ENCODE results near the gene SPAG9.
A peak's percentile ranks its signal among the peaks of the same experiment; 100 is the strongest.
"Not testable (repeated sequence)": the region's sequence is repeated elsewhere in the genome, so short reads cannot be mapped to it uniquely, and the experiment has no call there.

Gene SPAG9

GRCh38 chr17:51128076-51128475, 7.4 kb upstream of the SPAG9 start:
- DNase-seq, result no peak

DNA sequence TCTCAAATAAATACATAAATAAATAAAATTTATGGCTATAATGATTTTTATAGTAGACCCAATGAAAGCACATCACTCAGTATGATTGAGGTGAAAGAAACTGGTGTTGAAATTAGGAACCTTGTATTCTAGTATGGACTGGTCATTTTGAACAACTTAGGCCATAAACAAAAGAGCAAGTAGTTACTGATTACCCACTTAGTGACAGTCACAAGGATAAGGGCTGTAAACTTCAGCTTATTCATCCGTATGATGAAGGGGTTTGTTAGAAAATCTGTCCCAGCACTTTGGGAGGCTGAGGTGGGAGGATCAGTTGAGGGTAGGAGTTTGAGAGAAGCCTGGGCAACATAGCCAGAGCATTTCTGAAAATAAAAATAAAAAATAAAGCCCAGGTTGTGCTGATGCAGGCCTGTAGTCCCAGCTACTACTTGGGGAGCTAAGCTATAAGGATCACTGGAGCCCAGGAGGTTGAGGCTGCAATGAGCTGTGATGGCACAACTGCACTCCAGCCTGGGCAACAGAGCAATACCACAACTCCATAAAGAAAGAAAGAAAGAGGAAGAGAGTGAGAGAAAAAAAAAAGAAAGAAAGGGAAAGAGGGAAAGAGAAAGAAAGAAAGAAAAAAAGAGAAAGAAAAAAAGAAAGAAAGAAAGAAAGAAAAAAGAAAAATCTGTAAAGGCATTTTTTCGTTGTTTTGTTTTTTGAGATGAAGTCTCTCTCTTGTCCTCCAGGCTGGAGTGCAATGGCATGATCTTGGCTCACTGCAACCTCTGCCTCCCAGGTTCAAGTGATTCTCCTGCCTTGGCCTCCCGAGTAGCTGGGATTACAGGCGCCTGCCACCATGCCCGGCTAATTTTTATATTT, 4.2 kb upstream of the SPAG9 start:
- DNase-seq, result no peak

- not testable (repeated sequence) for DNase-seq
These were observed 1.9 kb upstream of the SPAG9 start for GRCh38 chr17:51122473-51123115.

DNA sequence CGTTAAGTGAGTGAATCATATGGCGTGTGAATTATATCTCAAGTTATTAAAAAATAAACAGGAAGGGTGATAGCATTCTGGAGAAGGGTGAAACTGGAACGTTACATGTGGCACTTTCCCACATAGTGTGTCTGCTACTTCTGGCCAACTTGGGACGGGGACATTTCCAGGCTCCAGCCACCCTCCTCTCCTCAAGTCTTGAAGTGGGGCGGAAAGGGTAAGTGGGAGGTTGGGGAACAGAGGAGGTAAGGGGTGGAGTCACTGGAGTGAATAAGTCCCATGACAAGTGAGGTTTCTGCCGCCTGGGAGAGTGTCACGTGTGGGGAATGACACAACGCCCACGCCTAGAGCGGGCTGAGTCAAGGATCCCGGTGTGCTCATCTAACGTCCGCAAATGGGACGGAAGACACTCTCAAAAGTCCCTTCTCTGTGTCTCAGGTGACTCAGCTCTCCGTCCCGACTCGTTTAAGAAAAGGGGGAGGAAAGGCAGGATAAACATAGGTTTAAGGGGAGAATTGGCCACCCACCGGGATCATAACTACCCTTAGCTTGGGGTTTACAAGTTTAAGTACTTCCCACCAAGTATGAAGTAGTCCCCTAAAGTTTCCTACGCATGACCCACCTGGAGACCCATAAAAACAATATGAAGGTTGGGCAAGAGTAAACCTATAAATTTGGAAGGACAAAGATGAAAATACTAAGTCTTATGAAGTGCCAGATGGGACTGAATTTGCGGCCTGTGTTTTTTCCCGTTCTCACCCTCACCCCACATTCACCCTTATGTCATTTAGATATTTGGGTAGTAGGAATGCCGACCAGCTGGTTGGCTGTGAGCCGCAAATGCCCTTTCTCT, 1.2 kb upstream of the SPAG9 start:
- DNase-seq, result peak; percentile 78

DNA sequence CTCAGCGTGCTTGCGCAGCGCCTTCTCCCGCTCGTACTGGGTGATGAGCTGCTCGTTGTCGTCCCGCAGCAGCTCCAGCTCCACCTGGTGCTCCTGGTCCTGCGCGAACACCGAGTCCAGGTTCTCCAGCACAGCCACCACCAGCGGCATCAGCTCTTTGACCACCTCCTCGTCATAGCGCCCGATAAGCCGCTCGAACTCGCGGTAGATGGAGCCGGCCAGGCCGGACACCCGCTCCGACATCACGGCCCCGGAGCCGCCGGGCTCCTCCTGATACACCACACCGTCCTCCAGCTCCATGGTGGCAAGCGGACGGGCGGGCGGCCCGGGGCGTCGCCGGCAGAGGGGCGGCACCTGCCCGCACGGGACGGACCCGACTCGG, 320 bp downstream of the SPAG9 start:
- peak; percentile 66 for DNase-seq

GRCh38 chr17:51119415-51120356, 982 bp downstream of the SPAG9 start:
- peak; percentile 44 for DNase-seq

- DNase-seq, result peak; percentile 95
These were observed 2.1 kb downstream of the SPAG9 start for GRCh38 chr17:51118330-51119195.

DNA sequence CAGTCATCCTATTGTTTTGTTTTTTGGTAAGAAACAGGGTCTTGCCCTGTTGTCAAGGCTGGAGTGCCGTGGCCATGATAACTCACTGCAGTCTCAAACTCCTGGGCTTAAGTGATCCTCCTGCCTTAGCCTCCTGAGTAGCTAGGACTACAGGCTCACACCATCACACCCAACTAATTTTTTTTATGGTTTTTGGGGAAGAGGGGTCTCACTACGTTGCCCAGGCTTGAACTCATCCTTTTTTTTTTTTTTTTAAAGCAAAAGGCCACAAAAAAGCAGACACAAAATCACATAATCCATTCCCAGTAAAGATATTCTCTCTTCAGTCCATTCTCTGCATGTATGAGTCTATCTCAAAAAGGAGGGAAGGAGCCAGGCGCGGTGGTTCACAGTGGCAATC, 5.5 kb downstream of the SPAG9 start:
- no peak for DNase-seq

DNA sequence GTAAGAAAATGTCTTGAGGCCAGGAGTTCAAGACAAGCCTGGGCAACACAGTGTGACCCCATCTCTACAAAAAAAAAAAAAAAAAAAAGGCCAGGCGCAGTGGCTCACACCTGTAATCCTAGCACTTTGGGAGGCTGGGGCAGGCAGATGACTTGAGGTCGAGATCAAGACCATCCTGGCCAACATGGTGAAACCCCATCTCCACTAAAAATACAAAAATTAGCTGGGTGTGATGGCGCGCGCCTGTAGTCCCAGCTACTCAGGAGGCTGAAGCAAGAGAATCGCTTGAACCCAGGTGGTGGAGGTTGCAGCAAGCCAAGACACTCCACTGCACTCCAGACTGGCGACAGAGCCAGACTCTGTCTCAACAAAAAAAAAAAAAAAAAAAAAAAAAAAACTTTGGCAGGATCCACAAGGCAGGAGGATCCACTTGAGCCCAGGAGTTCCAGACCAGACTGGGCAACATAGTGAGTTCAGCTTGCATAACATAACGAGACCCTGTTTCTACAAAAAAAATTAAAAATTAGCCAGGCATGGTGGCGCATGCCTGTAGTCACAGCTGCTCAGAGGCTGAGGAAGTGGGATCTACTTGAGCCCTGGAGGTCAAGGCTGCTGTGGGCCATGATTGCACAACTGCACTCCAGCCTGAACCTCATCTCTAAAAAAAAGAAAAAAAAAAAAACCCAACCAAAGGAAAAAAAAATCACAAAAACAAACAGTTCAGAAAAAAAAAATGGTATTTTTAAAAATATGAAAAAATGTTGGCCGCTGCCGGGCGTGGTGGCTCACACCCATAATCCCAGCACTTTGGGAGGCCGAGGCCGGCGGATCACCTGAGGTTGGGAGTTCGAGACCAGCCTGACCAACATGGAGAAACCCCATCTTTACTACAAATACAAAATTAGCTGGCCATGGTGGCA, 8.1 kb downstream of the SPAG9 start:
- not testable (repeated sequence) for DNase-seq

GRCh38 chr17:51107778-51108177, 12.9 kb downstream of the SPAG9 start:
- DNase-seq, result no peak

DNA sequence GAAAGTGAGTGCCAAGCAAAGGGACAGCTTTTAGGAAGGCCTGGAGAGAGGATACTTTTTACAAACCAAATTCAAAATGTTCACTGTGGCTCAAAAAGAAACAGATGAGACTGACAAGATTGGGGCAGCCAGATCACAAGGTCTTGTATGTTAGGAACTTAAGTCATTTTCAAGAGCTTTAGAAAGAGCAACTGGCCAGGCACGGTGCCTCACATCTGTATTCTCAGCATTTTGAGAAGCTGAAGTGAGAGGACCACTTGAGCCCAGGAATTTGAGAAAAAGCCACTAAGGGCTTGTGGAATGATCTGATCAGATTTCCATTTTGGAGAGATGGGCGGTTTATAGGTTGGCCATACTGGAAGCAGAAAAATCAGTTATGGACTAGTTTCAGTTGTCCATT, 17.2 kb downstream of the SPAG9 start:
- no peak for DNase-seq

DNA sequence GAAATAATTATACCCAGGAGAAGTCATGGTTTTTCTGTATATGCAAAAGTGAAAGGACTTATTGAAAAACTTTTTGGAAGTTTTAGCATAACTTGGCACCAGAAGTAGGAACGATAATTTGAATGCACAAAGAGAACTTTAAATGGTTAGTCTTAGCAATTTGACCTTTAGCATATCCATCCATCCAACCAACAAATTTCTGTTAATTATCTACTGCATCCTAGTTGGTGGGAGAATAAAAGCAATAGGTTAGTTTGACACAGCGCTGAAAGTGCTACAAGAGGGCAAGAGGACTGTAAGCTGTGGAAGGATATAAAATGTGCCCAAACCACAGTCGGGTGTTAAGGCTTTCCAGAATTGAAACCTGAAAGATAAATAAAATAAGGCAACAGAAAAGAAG, 17.6 kb downstream of the SPAG9 start:
- DNase-seq, result no peak

DNA sequence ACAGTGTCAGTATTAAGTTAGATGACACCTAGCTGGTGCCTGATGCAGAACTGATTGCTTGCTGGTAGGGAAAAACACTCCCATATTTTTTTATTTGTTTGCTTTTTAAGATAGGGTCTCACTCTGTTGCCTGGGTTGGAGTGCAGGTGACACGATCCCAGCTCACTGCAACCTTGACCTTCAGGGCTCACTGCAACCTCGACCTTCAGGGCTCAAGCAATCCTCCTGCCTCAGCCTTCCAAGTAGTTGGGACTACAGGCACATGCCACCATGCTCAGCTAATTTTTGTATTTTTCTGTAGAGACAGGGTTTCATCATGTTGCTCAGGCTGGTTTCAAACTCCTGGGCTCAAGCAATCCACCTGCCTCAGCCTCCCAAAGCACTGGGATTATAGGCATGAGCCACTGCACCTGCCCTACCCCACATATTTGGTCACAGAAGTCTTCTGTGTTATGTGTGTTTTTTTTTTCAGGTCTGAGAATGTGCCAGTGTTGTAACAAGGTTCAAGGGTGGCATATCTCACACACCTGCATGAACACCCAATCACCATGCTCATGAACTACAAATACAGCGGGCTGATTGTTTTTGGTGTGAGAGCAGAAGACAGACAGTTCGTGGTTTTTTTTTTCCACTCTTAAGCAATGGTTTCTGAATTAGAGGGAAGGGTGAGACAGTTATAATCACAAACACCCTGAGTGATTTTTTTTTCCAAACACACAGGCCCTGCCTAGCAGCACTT, 22.8 kb downstream of the SPAG9 start:
- no peak for DNase-seq

DNA sequence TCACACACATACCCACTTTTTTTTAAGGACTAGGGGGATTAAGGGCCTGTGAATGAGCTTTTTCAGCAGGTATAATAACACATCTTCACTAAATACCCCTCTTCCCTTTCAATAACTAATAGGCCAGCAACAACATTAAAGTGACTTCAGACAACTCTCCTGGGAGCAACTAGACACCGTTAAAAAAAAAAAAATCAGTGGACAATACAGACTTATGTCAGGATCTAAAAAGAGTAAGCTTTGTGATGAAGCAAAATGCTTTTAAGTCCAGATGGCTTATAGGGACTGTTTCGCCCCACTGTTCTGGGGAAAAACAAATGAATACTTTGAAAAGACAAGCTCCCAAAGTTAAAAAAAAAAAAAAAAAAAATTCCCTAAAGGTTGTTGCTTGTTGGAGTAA, 29.0 kb downstream of the SPAG9 start:
- DNase-seq, result no peak

DNA sequence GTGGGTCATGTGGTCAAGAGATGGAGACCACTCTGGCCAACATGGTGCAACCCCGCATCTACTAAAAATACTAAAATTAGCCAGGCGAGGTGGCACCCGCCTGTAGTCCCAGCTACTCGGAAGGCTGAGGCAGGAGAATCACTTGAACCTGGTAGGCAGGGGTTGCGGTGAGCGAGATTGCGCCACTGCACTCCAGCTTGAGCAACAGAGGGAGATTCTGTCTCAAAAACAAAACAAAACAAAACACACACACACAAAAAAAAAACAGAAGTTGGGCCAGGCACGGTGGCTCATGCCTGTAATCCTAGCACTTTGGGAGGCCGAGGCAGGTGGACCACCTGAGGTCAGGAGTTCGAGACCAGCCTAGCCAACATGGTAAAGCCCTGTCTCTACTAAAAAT, 31.8 kb downstream of the SPAG9 start:
- not testable (repeated sequence) for DNase-seq

GRCh38 chr17:51088287-51088686, 32.4 kb downstream of the SPAG9 start:
- no peak for DNase-seq

DNA sequence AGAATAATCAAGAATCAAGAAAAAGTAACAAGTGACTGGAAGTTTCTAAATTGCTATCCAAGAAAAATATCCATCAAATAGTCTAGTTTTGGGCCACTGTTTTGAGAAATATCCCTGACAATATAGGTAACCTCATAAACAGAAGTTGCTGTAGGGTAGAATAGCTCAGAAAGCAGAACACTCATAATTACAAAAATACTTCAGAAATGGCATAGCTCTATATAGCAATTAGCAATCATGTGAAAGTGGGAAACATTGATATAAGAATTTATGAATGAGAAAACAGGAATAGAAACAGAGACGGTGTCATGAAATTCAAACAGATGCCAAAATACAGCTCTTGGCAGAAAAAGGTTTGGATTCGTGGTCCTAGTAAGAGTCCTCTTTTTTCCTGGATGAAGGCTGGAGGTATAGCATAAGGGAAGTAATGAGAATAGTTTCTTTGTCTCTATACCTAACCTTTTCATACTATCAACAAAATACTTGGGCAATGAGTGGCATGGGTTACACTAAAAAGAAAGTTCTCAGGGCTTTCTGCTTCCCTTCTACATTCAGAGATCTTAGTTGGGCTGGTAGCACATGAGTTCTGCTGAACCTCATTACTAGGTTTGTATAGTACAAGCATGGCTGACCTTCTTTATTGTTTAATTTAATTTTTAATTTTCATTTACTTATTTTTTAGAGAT, 33.5 kb downstream of the SPAG9 start:
- no peak for DNase-seq

DNA sequence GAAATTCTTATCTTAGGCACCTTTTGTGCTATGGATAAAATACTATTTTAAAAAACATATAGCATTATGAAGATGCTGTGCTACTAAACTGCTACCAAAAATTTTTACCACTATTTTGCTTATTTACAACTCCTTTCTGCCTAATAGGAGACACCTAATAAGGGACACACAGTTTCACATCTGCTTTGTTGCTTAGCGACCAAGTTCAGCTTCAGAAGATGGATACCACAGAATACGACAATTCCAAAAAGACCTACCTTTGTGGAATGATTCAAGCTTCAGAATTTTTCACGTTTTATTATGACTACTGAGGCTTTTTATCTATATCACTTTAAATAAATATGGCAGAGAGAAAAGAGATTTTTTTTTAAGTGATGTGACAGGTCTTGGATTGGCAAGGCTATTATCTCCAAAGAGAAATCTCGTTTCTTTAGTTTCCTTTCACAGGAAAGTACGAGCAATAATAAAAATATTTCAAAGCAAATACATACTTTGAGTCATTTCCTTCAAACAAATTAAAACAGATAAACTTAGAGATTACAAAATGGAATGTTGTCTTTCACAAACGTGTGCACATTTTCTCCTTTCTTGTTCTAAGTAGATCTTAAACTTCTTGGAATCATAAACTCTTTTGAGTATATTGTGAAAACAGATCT, 35.4 kb downstream of the SPAG9 start:
- DNase-seq, result no peak

Data from NCI-H146 (cell line).